H1 (cell line): ENCODE data around the gene TXNDC5. TPM values are rescaled to one million over a fixed set of nuclear protein-coding genes. Genes with fewer than 3 reads are reported as not detected.

Source experiments
- CTCF ChIA-PET: fragments of 300-600 bp; sonication (Branson Sonifier 250); formaldehyde crosslinking; loops from one replicate; lab custom pipeline; 2021; ENCODE audit not compliant: partially characterized antibody; lab: Charles Lee
- POLR2A ChIA-PET: fragments of 300-600 bp; sonication (Branson Sonifier 250); formaldehyde crosslinking; loops from one replicate; lab custom pipeline; 2021; ENCODE audit warnings: inconsistent platforms; ENCODE audit not compliant: partially characterized antibody; lab: Charles Lee
- DNase-seq, 2 experiments: peaks; one replicate each; pipeline versions ENCODE4 v3.0.0 to v3.0.0-alpha.2; 2010 to 2022; ENCODE audit warnings: low spot score in 2 of 2, low read depth in 1 of 2, mixed read lengths in 1 of 2
- FAIRE-seq: peaks from 2 replicates; lab custom pipeline; 2011; peaks lifted over from hg19 to GRCh38; lab: Jason Lieb, UNC
- H2AFZ ChIP-seq: 2 replicates; pipeline ENCODE4 v1.8.1; 2012; ENCODE audit warnings: low read length, inconsistent platforms
- H2AK5ac ChIP-seq: 2 replicates; pipeline ENCODE4 v1.6.1; 2013; ENCODE audit warnings: low read depth, low read length
- H2BK120ac ChIP-seq: replicated peaks from 2 replicates; pipeline ENCODE3; 2013; ENCODE audit warnings: low read depth, low read length, inconsistent platforms
- H2BK12ac ChIP-seq: 2 replicates; pipeline ENCODE4 v1.6.1; 2013; ENCODE audit warnings: low read depth, low read length
- H2BK15ac ChIP-seq: 2 replicates; pipeline ENCODE4 v1.6.1; 2013; ENCODE audit warnings: low read length
- H2BK20ac ChIP-seq: 2 replicates; pipeline ENCODE4 v1.6.1; 2013; ENCODE audit warnings: low read length
- H2BK5ac ChIP-seq: 2 replicates; pipeline ENCODE4 v1.6.1; 2013; ENCODE audit warnings: low read depth, low read length
- H3K14ac ChIP-seq: 2 replicates; pipeline ENCODE4 v1.6.1; 2013; ENCODE audit warnings: inconsistent platforms; ENCODE audit not compliant: insufficient read length
- H3K18ac ChIP-seq: 2 replicates; pipeline ENCODE4 v1.6.1; 2013; ENCODE audit warnings: low read length; ENCODE audit errors: extremely low read depth
- H3K23ac ChIP-seq: 2 replicates; pipeline ENCODE4 v1.6.1; 2013; ENCODE audit warnings: inconsistent platforms; ENCODE audit not compliant: insufficient read length
- H3K23me2 ChIP-seq: 2 replicates; pipeline ENCODE4 v1.6.1; 2013; ENCODE audit warnings: low read depth, low read length
- H3K27ac ChIP-seq: 2 replicates; pipeline ENCODE4 v1.6.1; 2011; ENCODE audit warnings: low read depth, low read length, inconsistent platforms
- H3K27me3 ChIP-seq, 4 experiments: replicated peaks in 1 of 4; 1 replicate in 1 of 4; 2 replicates in 3 of 4; pipeline versions ENCODE4 v1.6.1 to v1.8.1; 2011 to 2013; ENCODE audit warnings: low read length in 3 of 4, mild to moderate bottlenecking in 3 of 4, inconsistent platforms in 2 of 4, mixed read lengths in 2 of 4, moderate library complexity in 1 of 4; ENCODE audit not compliant: control insufficient read depth in 3 of 4, insufficient read depth in 3 of 4; ENCODE audit errors: extremely low read depth in 1 of 4
- H3K36me3 ChIP-seq, 4 experiments: 2 replicates each; pipeline versions ENCODE4 v1.6.1 to v1.8.1; 2011 to 2013; ENCODE audit warnings: mild to moderate bottlenecking in 4 of 4, low read length in 3 of 4, moderate library complexity in 2 of 4, control low read depth in 1 of 4, inconsistent platforms in 1 of 4; ENCODE audit not compliant: insufficient read depth in 4 of 4, control insufficient read depth in 2 of 4
- H3K4ac ChIP-seq: replicated peaks from 2 replicates; pipeline ENCODE3; 2013; ENCODE audit warnings: low read length, low read depth, mixed read lengths, inconsistent platforms; ENCODE audit not compliant: insufficient read length
- H3K4me1 ChIP-seq, 4 experiments: replicated peaks in 1 of 4; 1 replicate in 1 of 4; 2 replicates in 3 of 4; pipeline versions ENCODE4 v1.6.1 to v1.8.1; 2011 to 2013; ENCODE audit warnings: low read length in 3 of 4, inconsistent platforms in 2 of 4, mixed read lengths in 1 of 4; ENCODE audit not compliant: insufficient read depth in 4 of 4, control insufficient read depth in 3 of 4
- H3K4me2 ChIP-seq, 2 experiments: 2 replicates each; pipeline versions ENCODE4 v1.6.1 to v1.8.1; 2011 to 2013; ENCODE audit warnings: low read depth in 2 of 2, low read length in 2 of 2, control low read depth in 1 of 2, inconsistent platforms in 1 of 2, mild to moderate bottlenecking in 1 of 2; ENCODE audit not compliant: insufficient read depth in 1 of 2
- H3K4me3 ChIP-seq, 4 experiments: fragments of 200-600, 300-600 bp in 1 of 4; sonication (generic), shearing (Covaris generic), sonication (Bioruptor Twin) in 1 of 4; 2 replicates each; pipeline versions ENCODE4 v1.5.1 to v1.8.1; 2011 to 2016; ENCODE audit warnings: low read length in 4 of 4, low read depth in 3 of 4, control low read depth in 2 of 4, inconsistent platforms in 2 of 4, mild to moderate bottlenecking in 2 of 4, mixed read lengths in 1 of 4, moderate library complexity in 1 of 4; ENCODE audit not compliant: insufficient read depth in 2 of 4; ENCODE audit errors: extremely low read depth in 1 of 4
- H3K56ac ChIP-seq: replicated peaks from 2 replicates; pipeline ENCODE3; 2013; ENCODE audit warnings: low read depth, mild to moderate bottlenecking, mixed read lengths, low read length, inconsistent platforms; ENCODE audit not compliant: insufficient read length
- H3K79me1 ChIP-seq: 2 replicates; pipeline ENCODE4 v1.6.1; 2013; ENCODE audit warnings: low read depth, low read length, control low read depth
- H3K79me2 ChIP-seq, 2 experiments: 2 replicates each; pipeline versions ENCODE4 v1.6.1 to v1.8.1; 2012 to 2013; ENCODE audit warnings: low read length in 2 of 2, mild to moderate bottlenecking in 2 of 2, inconsistent platforms in 1 of 2; ENCODE audit not compliant: insufficient read depth in 2 of 2, control insufficient read depth in 1 of 2
- H3K9ac ChIP-seq, 4 experiments: replicated peaks in 1 of 4; 1 replicate in 1 of 4; 2 replicates in 3 of 4; pipeline versions ENCODE4 v1.6.1 to v1.8.1; 2011 to 2013; ENCODE audit warnings: low read depth in 3 of 4, low read length in 3 of 4, control low read depth in 2 of 4, mild to moderate bottlenecking in 2 of 4, moderate library complexity in 2 of 4, inconsistent platforms in 1 of 4; ENCODE audit errors: extremely low read depth in 1 of 4
- H3K9me3 ChIP-seq, 2 experiments: 2 replicates each; pipeline versions ENCODE4 v1.6.1 to v1.8.1; 2012 to 2013; ENCODE audit warnings: mild to moderate bottlenecking in 2 of 2, moderate library complexity in 2 of 2, control low read depth in 1 of 2, inconsistent platforms in 1 of 2, low read depth in 1 of 2, low read length in 1 of 2, mixed read lengths in 1 of 2; ENCODE audit not compliant: insufficient read depth in 2 of 2
- H4K20me1 ChIP-seq, 2 experiments: replicated peaks in 1 of 2; 2 replicates each; pipeline versions ENCODE3 to v1.8.1; 2011 to 2013; ENCODE audit warnings: inconsistent platforms in 2 of 2, low read length in 2 of 2, mild to moderate bottlenecking in 1 of 2; ENCODE audit not compliant: insufficient read depth in 2 of 2, control insufficient read depth in 1 of 2
- H4K5ac ChIP-seq: 2 replicates; pipeline ENCODE4 v1.6.1; 2013; ENCODE audit warnings: low read length, low read depth, mixed read lengths, inconsistent platforms; ENCODE audit not compliant: insufficient read length
- H4K8ac ChIP-seq: 2 replicates; pipeline ENCODE4 v1.8.0; 2013; ENCODE audit warnings: mild to moderate bottlenecking, moderate library complexity, low read length, inconsistent platforms; ENCODE audit not compliant: insufficient read depth; ENCODE audit errors: extremely low read depth
- H4K91ac ChIP-seq: replicated peaks from 2 replicates; pipeline ENCODE3; 2013; ENCODE audit warnings: low read length, mixed read lengths, inconsistent platforms; ENCODE audit not compliant: insufficient read length
- ATF2 ChIP-seq: IDR thresholded peaks from 2 replicates; pipeline ENCODE4 v1.6.1; 2012; ENCODE audit warnings: low read length, inconsistent platforms
- CREB1 ChIP-seq: IDR thresholded peaks from 2 replicates; pipeline ENCODE4 v1.6.1; 2012; ENCODE audit warnings: inconsistent platforms
- KDM1A ChIP-seq: fragments of 200-600, 300-600 bp; sonication (generic); IDR thresholded peaks from 2 replicates; pipeline ENCODE4 v1.7.1; 2016; ENCODE audit warnings: mild to moderate bottlenecking, low read length, borderline replicate concordance
- KDM4A ChIP-seq: IDR thresholded peaks from one replicate; pipeline ENCODE4 v1.7.1; 2012; ENCODE audit warnings: low read depth, mild to moderate bottlenecking, moderate library complexity, low read length, inconsistent platforms; ENCODE audit not compliant: severe bottlenecking
- MAX ChIP-seq: IDR thresholded peaks from 2 replicates; pipeline ENCODE4 v1.6.1; 2012; ENCODE audit warnings: inconsistent platforms
- NRF1 ChIP-seq: IDR thresholded peaks from 2 replicates; pipeline ENCODE4 v1.6.1; 2011; ENCODE audit warnings: mild to moderate bottlenecking, low read depth, low read length, improper control_type of control experiment
- POLR2A ChIP-seq, 2 experiments: IDR thresholded peaks; 1 replicate in 1 of 2; 2 replicates in 1 of 2; pipeline ENCODE4 v1.6.1; 2011; ENCODE audit warnings: low read depth in 2 of 2, low read length in 2 of 2, mild to moderate bottlenecking in 2 of 2; ENCODE audit errors: control extremely low read depth in 1 of 2
- RNF2 ChIP-seq: fragments of 200-900, 300-1000 bp; sonication (generic); IDR thresholded peaks from 2 replicates; pipeline ENCODE4 v1.7.1; 2016; ENCODE audit warnings: borderline replicate concordance, low read depth, mild to moderate bottlenecking, antibody characterized with exemption, low read length; ENCODE audit not compliant: poor library complexity, severe bottlenecking; ENCODE audit errors: missing control alignments
- SIX5 ChIP-seq: IDR thresholded peaks from 2 replicates; pipeline ENCODE4 v1.6.1; 2011; ENCODE audit warnings: mild to moderate bottlenecking, low read depth, low read length
- SP2 ChIP-seq: IDR thresholded peaks from 2 replicates; pipeline ENCODE4 v1.6.1; 2012; ENCODE audit warnings: mild to moderate bottlenecking, low read length, inconsistent platforms
- ZNF274 ChIP-seq: IDR thresholded peaks from 2 replicates; pipeline ENCODE4 v1.7.0; 2012; ENCODE audit warnings: low read length, borderline replicate concordance; ENCODE audit errors: extremely low read depth
- WGBS, 2 experiments: shearing (Covaris generic) in 1 of 2; methylation state at CpG; one replicate each; pipeline versions ENCODE4 v1.1.6 to v1.1.7; 2013 to 2015; ENCODE audit warnings: low lambda C conversion rate in 2 of 2, mixed read lengths in 2 of 2, inconsistent platforms in 1 of 2, low coverage in 1 of 2, missing lambda C conversion rate in 1 of 2; ENCODE audit not compliant: insufficient replicate concordance in 2 of 2, insufficient coverage in 1 of 2, insufficient read length in 1 of 2; ENCODE audit errors: extremely low coverage in 1 of 2, missing lambda C conversion rate in 1 of 2; 5-methylcytosine and 5-hydroxymethylcytosine counted together
- polyA plus RNA-seq, 7 experiments: library from polyadenylated mRNA; depleted of rRNA in 3 of 7; stranded (reverse) in 5 of 7; unstranded in 2 of 7; fragments of >200 nt in 5 of 7; fragments of 200-250 nt in 2 of 7; gene quantifications; 1 replicate in 5 of 7; 2 replicates in 1 of 7; 4 replicates in 1 of 7; pipeline versions ENCODE4 v1.2.1 to v1.2.3, GENCODE V29; 2011 to 2013; ENCODE audit warnings: missing spikeins in 2 of 7, mixed read lengths in 2 of 7
- total RNA-seq: library from RNA; stranded (reverse); fragmentation: NEBNext Ultra II Directional; extraction: Animal tissue kit (Norgen Biotek cat#: 25700); gene quantifications from 2 replicates; pipeline ENCODE4 v1.2.1, GENCODE V29; 2021

TXNDC5 gene
- total and polyA plus RNA-seq, 2 of the 8 experiments (the other 6 are each of a cell fraction or from before 2014, with no cell fraction given), result 114 to 172 TPM

- H3K9me3 ChIP-seq, result no peaks in the 10 kb centered on the region
- no peak for DNase-seq
- H3K56ac ChIP-seq, result no peak overlapping the region
- no peak overlapping the region for H3K23ac ChIP-seq
- no peak overlapping the region for H2AFZ ChIP-seq
- H3K4ac ChIP-seq, result no peak overlapping the region
- H3K9ac ChIP-seq, result no peak overlapping the region
- H3K27me3 ChIP-seq, result no peaks in the 10 kb centered on the region
- no peak overlapping the region for H2BK120ac ChIP-seq
- H2BK20ac ChIP-seq, result no peak overlapping the region
- no peaks in the 10 kb centered on the region for H3K4me1 ChIP-seq
- no peak overlapping the region for H2BK12ac ChIP-seq
- no peak overlapping the region for H2BK15ac ChIP-seq
- H3K23me2 ChIP-seq, result no peaks in the 10 kb centered on the region
- no peak overlapping the region for H2AK5ac ChIP-seq
- H3K27ac ChIP-seq, result no peak overlapping the region
- 90% methylated on average over 8 of the region's 8 CpGs; no CpG with 5 or more reads in 1 of the 2 experiments for WGBS, 2 experiments
- H3K18ac ChIP-seq, result no peak overlapping the region
- H4K8ac ChIP-seq, result no peak overlapping the region
- no peaks in the 10 kb centered on the region for H3K79me2 ChIP-seq
- ChIA-PET POLR2A (no interaction called here), CTCF (interaction anchor here (1.1 to 2.5 kb wide), 2 partner anchors 8 to 209 kb away, joined by 5 to 8 read pairs; no protein-coding TSS in a partner anchor)
- H3K4me2 ChIP-seq, result no peak overlapping the region
- no peaks in the 10 kb centered on the region for H3K79me1 ChIP-seq
- no peak overlapping the region for H4K91ac ChIP-seq
- no peak for FAIRE-seq
- H3K14ac ChIP-seq, result no peak overlapping the region
- H3K36me3 ChIP-seq, result peaks cover 39 to 67% (median 61%) of the 10 kb centered on the region in 4 experiments; a peak in 7 of 8 replicates
- peaks cover 2 to 3% of the 10 kb centered on the region in 2 experiments for H4K20me1 ChIP-seq
- H3K4me3 ChIP-seq, result no peak overlapping the region
- H4K5ac ChIP-seq, result no peak overlapping the region
- H2BK5ac ChIP-seq, result no peak overlapping the region
- no peak for TF ChIP-seq SIX5
- no peak for TF ChIP-seq KDM4A
- no peak for TF ChIP-seq RNF2
- TF ChIP-seq CREB1, result no peak
- TF ChIP-seq MAX, result no peak
- TF ChIP-seq KDM1A, result no peak
- TF ChIP-seq POLR2A (IDR thresholded peaks at IDR 0.05; ENCODE audit: control extremely low read depth in 1 of 2, low read depth in 2 of 2, low read length in 2 of 2), result no peak
- no peak for TF ChIP-seq ZNF274
- no peak for TF ChIP-seq SP2
- TF ChIP-seq ATF2, result no peak
- no peak for TF ChIP-seq NRF1
These were observed 28.7 kb downstream of the TXNDC5 start for GRCh38 chr6:7881765-7882500.
